Mesendoderm (in vitro differentiated cells): Measurements from ENCODE around the gene OGG1.
A peak's percentile ranks its signal among the peaks of the same experiment; 100 is the strongest.

Experiments used
- DNase-seq: peaks from one replicate; pipeline ENCODE4 v3.0.0; 2013
- H2AK5ac ChIP-seq: 2 replicates; pipeline ENCODE4 v1.6.1; 2013; ENCODE audit warnings: low read length, inconsistent platforms
- H2BK120ac ChIP-seq: 2 replicates; pipeline ENCODE4 v1.6.1; 2013; ENCODE audit warnings: low read depth, mild to moderate bottlenecking, low read length, moderate library complexity, mixed read lengths
- H2BK15ac ChIP-seq: replicated peaks from 2 replicates; pipeline ENCODE4 v1.6.1; 2013; ENCODE audit warnings: low read depth, mild to moderate bottlenecking, moderate library complexity
- H2BK5ac ChIP-seq: 2 replicates; pipeline ENCODE4 v1.6.1; 2013; ENCODE audit warnings: low read length, inconsistent platforms
- H3K18ac ChIP-seq: 2 replicates; pipeline ENCODE4 v1.6.1; 2013; ENCODE audit warnings: mild to moderate bottlenecking, low read length, mixed read lengths
- H3K23ac ChIP-seq: one replicate; pipeline ENCODE4 v1.6.1; 2013; ENCODE audit warnings: low read length
- H3K27ac ChIP-seq: 2 replicates; pipeline ENCODE4 v1.5.1; 2013; ENCODE audit warnings: low read depth, mild to moderate bottlenecking, inconsistent platforms, low read length, moderate library complexity
- H3K27me3 ChIP-seq: 2 replicates; pipeline ENCODE4 v1.6.1; 2013; ENCODE audit warnings: low read length, control low read depth, mild to moderate bottlenecking, inconsistent platforms; ENCODE audit not compliant: insufficient read depth, poor library complexity
- H3K36me3 ChIP-seq: 2 replicates; pipeline ENCODE4 v1.6.1; 2013; ENCODE audit warnings: low read length, inconsistent platforms; ENCODE audit not compliant: control insufficient read depth, insufficient read depth
- H3K4ac ChIP-seq: one replicate; pipeline ENCODE4 v1.6.1; 2013; ENCODE audit warnings: low read depth, mild to moderate bottlenecking, low read length, moderate library complexity
- H3K4me1 ChIP-seq: 2 replicates; pipeline ENCODE4 v1.6.1; 2013; ENCODE audit warnings: low read depth, low read length, inconsistent platforms; ENCODE audit not compliant: control insufficient read depth
- H3K4me2 ChIP-seq: 2 replicates; pipeline ENCODE4 v1.6.1; 2013; ENCODE audit warnings: low read length
- H3K4me3 ChIP-seq: 2 replicates; pipeline ENCODE4 v1.5.1; 2013; ENCODE audit warnings: mild to moderate bottlenecking, low read length
- H3K56ac ChIP-seq: one replicate; pipeline ENCODE4 v1.6.1; 2013; ENCODE audit warnings: low read length
- H3K79me1 ChIP-seq: 2 replicates; pipeline ENCODE4 v1.6.1; 2013; ENCODE audit warnings: low read length, inconsistent platforms
- H3K79me2 ChIP-seq: 2 replicates; pipeline ENCODE4 v1.6.1; 2013; ENCODE audit warnings: mild to moderate bottlenecking, low read length; ENCODE audit not compliant: control insufficient read depth, insufficient read depth
- H3K9ac ChIP-seq: 2 replicates; pipeline ENCODE4 v1.6.1; 2013; ENCODE audit warnings: low read length, inconsistent platforms
- H4K5ac ChIP-seq: one replicate; pipeline ENCODE4 v1.6.1; 2013; ENCODE audit warnings: low read length
- H4K8ac ChIP-seq: one replicate; pipeline ENCODE4 v1.6.1; 2013; ENCODE audit warnings: low read depth, mild to moderate bottlenecking, control low read depth, low read length, moderate library complexity
- WGBS: extraction: QIAGEN DNeasy Blood & Tissue Kit; methylation state at CpG from one replicate; pipeline ENCODE4 v1.1.7; 2013; ENCODE audit warnings: low lambda C conversion rate, missing lambda C conversion rate; ENCODE audit not compliant: insufficient coverage; ENCODE audit errors: extremely low coverage; 5-methylcytosine and 5-hydroxymethylcytosine counted together

OGG1 gene

GRCh38 chr3:9791127-9791526, 41.4 kb downstream of the OGG1 start:
- WGBS: no CpG with 5 or more reads among the region's 11 CpGs
- H3K79me1 ChIP-seq: peaks cover 20% of the 10 kb centered on the region
- DNase-seq: no peak
- H3K27me3 ChIP-seq: no peaks in the 10 kb centered on the region
- no peak overlapping the region for H3K23ac ChIP-seq
- H3K4me3 ChIP-seq: no peak overlapping the region
- no peak overlapping the region for H3K4ac ChIP-seq
- no peak overlapping the region for H4K8ac ChIP-seq
- H3K27ac ChIP-seq: no peak overlapping the region
- no peak overlapping the region for H3K4me2 ChIP-seq
- no peak overlapping the region for H3K18ac ChIP-seq
- no peak overlapping the region for H2BK120ac ChIP-seq
- no peak overlapping the region for H4K5ac ChIP-seq
- H2AK5ac ChIP-seq: no peak overlapping the region
- H3K36me3 ChIP-seq: peaks cover 6% of the 10 kb centered on the region
- H3K9ac ChIP-seq: peak overlapping the region; percentile 81
- peaks cover 4% of the 10 kb centered on the region for H3K4me1 ChIP-seq
- H2BK5ac ChIP-seq: no peak overlapping the region
- peaks cover 24% of the 10 kb centered on the region for H3K79me2 ChIP-seq
- no peak overlapping the region for H2BK15ac ChIP-seq
- H3K56ac ChIP-seq: peak overlapping the region; percentile 37

GRCh38 chr3:9791790-9792404, 42.1 kb downstream of the OGG1 start:
- peak overlapping the region; percentile 80 for H3K4me2 ChIP-seq
- no peak overlapping the region for H2BK5ac ChIP-seq
- H2BK120ac ChIP-seq: no peak overlapping the region
- H4K5ac ChIP-seq: peak overlapping the region; percentile 89
- H3K4me1 ChIP-seq: peaks cover 4% of the 10 kb centered on the region
- no peak overlapping the region for H3K4ac ChIP-seq
- peak overlapping the region; percentile 94 for H3K27ac ChIP-seq
- WGBS: no CpG with 5 or more reads among the region's 14 CpGs
- peaks cover 4% of the 10 kb centered on the region for H3K36me3 ChIP-seq
- H3K23ac ChIP-seq: no peak overlapping the region
- H3K79me2 ChIP-seq: peaks cover 24% of the 10 kb centered on the region
- H3K9ac ChIP-seq: peak overlapping the region; percentile 81
- peak overlapping the region; percentile 94 for H3K18ac ChIP-seq
- peak overlapping the region; percentile 75 for H2AK5ac ChIP-seq
- no peaks in the 10 kb centered on the region for H3K27me3 ChIP-seq
- H3K79me1 ChIP-seq: peaks cover 21% of the 10 kb centered on the region
- H4K8ac ChIP-seq: peak overlapping the region; percentile 97
- H3K4me3 ChIP-seq: peak overlapping the region; percentile 67
- H3K56ac ChIP-seq: peak overlapping the region; percentile 84
- DNase-seq: no peak
- H2BK15ac ChIP-seq: no peak overlapping the region

- Histone ChIP-seq H3K27me3 (no peaks in the 10 kb centered on the region), H3K27ac (peak within 1 kb of the TSS; percentile 94), H3K18ac (peak within 1 kb of the TSS; percentile 94), H3K79me2 (peaks cover 24% of the 10 kb centered on the region), H3K79me1 (peaks cover 24% of the 10 kb centered on the region), H2BK15ac (no peak within 1 kb of the TSS), H3K56ac (peak within 1 kb of the TSS; percentile 98), H3K4me1 (peaks cover 4% of the 10 kb centered on the region), H3K4me3 (peak within 1 kb of the TSS; percentile 99), H2BK5ac (peak within 1 kb of the TSS; percentile 96), H3K4me2 (peak within 1 kb of the TSS; percentile 100), H4K5ac (peak within 1 kb of the TSS; percentile 92), H4K8ac (peak within 1 kb of the TSS; percentile 97), H3K23ac (no peak within 1 kb of the TSS), H2AK5ac (peak within 1 kb of the TSS; percentile 75), H3K9ac (peak within 1 kb of the TSS; percentile 98), H3K36me3 (peaks cover 4% of the 10 kb centered on the region), H2BK120ac (no peak within 1 kb of the TSS), H3K4ac (peak within 1 kb of the TSS; percentile 95)
- peak; percentile 98 for DNase-seq
- no CpG with 5 or more reads among the region's 65 CpGs for WGBS
Observed at GRCh38 chr3:9792405-9793160, 42.8 kb downstream of the OGG1 start, which contains the start of the genes ARPC4 and TADA3. TSS of gene ARPC4 (plus strand) at chr3:9793082. CDS start at chr3:9793122, 40 bp downstream. TSS of gene TADA3 (minus strand) at chr3:9792473. CDS start at chr3:9791466, 1,007 bp downstream.

GRCh38 chr3:9793161-9793781, 43.5 kb downstream of the OGG1 start:
- H3K4me1 ChIP-seq: peaks cover 4% of the 10 kb centered on the region
- no CpG with 5 or more reads among the region's 23 CpGs for WGBS
- H3K23ac ChIP-seq: no peak overlapping the region
- peaks cover 26% of the 10 kb centered on the region for H3K79me1 ChIP-seq
- peak overlapping the region; percentile 98 for H3K56ac ChIP-seq
- peak overlapping the region; percentile 98 for H3K9ac ChIP-seq
- peak overlapping the region; percentile 99 for H3K4me3 ChIP-seq
- H4K8ac ChIP-seq: peak overlapping the region; percentile 93
- no peak overlapping the region for H2BK5ac ChIP-seq
- peak overlapping the region; percentile 72 for H3K18ac ChIP-seq
- H3K27ac ChIP-seq: peak overlapping the region; percentile 30
- no peak overlapping the region for H2BK120ac ChIP-seq
- H3K36me3 ChIP-seq: peaks cover 5% of the 10 kb centered on the region
- DNase-seq: peak; percentile 58
- no peaks in the 10 kb centered on the region for H3K27me3 ChIP-seq
- H3K79me2 ChIP-seq: peaks cover 24% of the 10 kb centered on the region
- peak overlapping the region; percentile 95 for H3K4ac ChIP-seq
- H2BK15ac ChIP-seq: no peak overlapping the region
- peak overlapping the region; percentile 45 for H2AK5ac ChIP-seq
- H3K4me2 ChIP-seq: peak overlapping the region; percentile 100
- H4K5ac ChIP-seq: peak overlapping the region; percentile 72

- no peak overlapping the region for H3K9ac ChIP-seq
- H3K36me3 ChIP-seq: peaks cover 3% of the 10 kb centered on the region
- H2BK15ac ChIP-seq: no peak overlapping the region
- H3K4ac ChIP-seq: no peak overlapping the region
- no peak overlapping the region for H3K4me3 ChIP-seq
- H3K56ac ChIP-seq: no peak overlapping the region
- H3K4me2 ChIP-seq: no peak overlapping the region
- no peak overlapping the region for H2BK120ac ChIP-seq
- H3K79me1 ChIP-seq: peaks cover 26% of the 10 kb centered on the region
- no peak overlapping the region for H3K23ac ChIP-seq
- peaks cover 4% of the 10 kb centered on the region for H3K4me1 ChIP-seq
- no peaks in the 10 kb centered on the region for H3K27me3 ChIP-seq
- H4K5ac ChIP-seq: no peak overlapping the region
- peaks cover 24% of the 10 kb centered on the region for H3K79me2 ChIP-seq
- H3K27ac ChIP-seq: no peak overlapping the region
- DNase-seq: no peak
- no CpG with 5 or more reads among the region's 11 CpGs for WGBS
- H4K8ac ChIP-seq: no peak overlapping the region
- no peak overlapping the region for H2BK5ac ChIP-seq
- no peak overlapping the region for H3K18ac ChIP-seq
- H2AK5ac ChIP-seq: no peak overlapping the region
Observed at GRCh38 chr3:9794400-9794799, 44.6 kb downstream of the OGG1 start.
